Coronary artery (tissue), 2 donors: Measurements from ENCODE around the gene ZNF438.

ENCODE experiments used
- DNase-seq: peaks from one replicate; pipeline ENCODE4 v3.0.0-alpha.2; 2017; ENCODE audit warnings: low spot score
- H3K27ac ChIP-seq, 2 donors: fragments of 200-600 bp; sonication (generic); one replicate each; pipeline ENCODE4 v1.5.1; 2016 to 2019
- H3K4me3 ChIP-seq: fragments of 200-600 bp; sonication (generic); 2 replicates; pipeline ENCODE4 v1.5.1; 2016; ENCODE audit warnings: mild to moderate bottlenecking, moderate library complexity
- CTCF ChIP-seq: fragments of 200-600 bp; sonication (generic); IDR thresholded peaks from one replicate; pipeline ENCODE4 v1.5.1; 2019; ENCODE audit warnings: antibody characterized with exemption

Gene ZNF438

GRCh38 chr10:30977385-30977784, 54.3 kb downstream of the ZNF438 start:
- Histone ChIP-seq H3K27ac (no peak overlapping the region), H3K4me3 (no peak overlapping the region)
- no peak for TF ChIP-seq CTCF
- DNase-seq = no peak

GRCh38 chr10:30974773-30975415, 56.8 kb downstream of the ZNF438 start:
- H3K27ac ChIP-seq = peak overlapping the region; percentile 76 to 78
- H3K4me3 ChIP-seq = peak overlapping the region; percentile 30
- TF ChIP-seq CTCF = no peak
- no peak for DNase-seq

GRCh38 chr10:30974355-30974754, 57.3 kb downstream of the ZNF438 start:
- TF ChIP-seq CTCF = no peak
- Histone ChIP-seq H3K4me3 (peak overlapping the region; percentile 30), H3K27ac (peak overlapping the region; percentile 76 to 78)
- DNase-seq = no peak

GRCh38 chr10:30973737-30974136, 57.9 kb downstream of the ZNF438 start:
- Histone ChIP-seq H3K27ac (peak overlapping the region; percentile 76 to 78), H3K4me3 (peak overlapping the region; percentile 30)
- DNase-seq = peak; percentile 76
- no peak for TF ChIP-seq CTCF

- TF ChIP-seq CTCF = no peak
These were observed 60.8 kb downstream of the ZNF438 start for GRCh38 chr10:30970760-30971460.

GRCh38 chr10:30968711-30969110, 63.0 kb downstream of the ZNF438 start:
- no peak overlapping the region for H3K4me3 ChIP-seq
- no peak for TF ChIP-seq CTCF
- H3K27ac ChIP-seq = peak overlapping the region in 1 of 2 donors; percentile 18
- DNase-seq = no peak

More at GRCh38 chr10:30970760-30971460, 60.8 kb downstream of the ZNF438 start:
- peak overlapping the region; percentile 32 to 70 for H3K27ac ChIP-seq
- peak overlapping the region; percentile 7 for H3K4me3 ChIP-seq
- DNase-seq = no peak
